Measurements from ENCODE around the gene PDZD2.
"Not testable (repeated sequence)": the region's sequence is repeated elsewhere in the genome, so short reads cannot be mapped to it uniquely, and the experiment has no call there.

The PDZD2 gene

GRCh38 chr5:31638748-31639418, at the start of gene PDZD2:
PDZD2 (plus strand) TSS chr5:31639131.
- DNase-seq (ENCODE audit: low spot score): peak; percentile 43

GRCh38 chr5:31593665-31594064, 45.3 kb upstream of the PDZD2 start:
- no peak for DNase-seq (ENCODE audit: low spot score)

- DNase-seq (ENCODE audit: low spot score): no peak
Measured at GRCh38 chr5:31596354-31596753, 42.6 kb upstream of the PDZD2 start.

GRCh38 chr5:31598640-31599611, 40.0 kb upstream of the PDZD2 start:
- no peak for DNase-seq (ENCODE audit: low spot score)

- DNase-seq (ENCODE audit: low spot score): not testable (repeated sequence)
Measured at GRCh38 chr5:31602305-31602704, 36.6 kb upstream of the PDZD2 start.

- DNase-seq (ENCODE audit: low spot score): no peak
Measured at GRCh38 chr5:31604240-31604639, 34.7 kb upstream of the PDZD2 start.

GRCh38 chr5:31604644-31605043, 34.3 kb upstream of the PDZD2 start:
- DNase-seq (ENCODE audit: low spot score): no peak

- no peak for DNase-seq (ENCODE audit: low spot score)
Measured at GRCh38 chr5:31605920-31606319, 33.0 kb upstream of the PDZD2 start.

- DNase-seq (ENCODE audit: low spot score): no peak
Measured at GRCh38 chr5:31607546-31607945, 31.4 kb upstream of the PDZD2 start.

GRCh38 chr5:31611002-31611401, 27.9 kb upstream of the PDZD2 start:
- DNase-seq (ENCODE audit: low spot score): no peak

GRCh38 chr5:31613651-31614050, 25.3 kb upstream of the PDZD2 start:
- DNase-seq (ENCODE audit: low spot score): no peak

GRCh38 chr5:31614151-31615020, 24.5 kb upstream of the PDZD2 start:
- DNase-seq (ENCODE audit: low spot score): no peak

GRCh38 chr5:31617867-31618266, 21.1 kb upstream of the PDZD2 start:
- no peak for DNase-seq (ENCODE audit: low spot score)

- DNase-seq (ENCODE audit: low spot score): no peak
Measured at GRCh38 chr5:31620026-31620425, 18.9 kb upstream of the PDZD2 start.

GRCh38 chr5:31623249-31623648, 15.7 kb upstream of the PDZD2 start:
- no peak for DNase-seq (ENCODE audit: low spot score)

- no peak for DNase-seq (ENCODE audit: low spot score)
Measured at GRCh38 chr5:31625394-31625793, 13.5 kb upstream of the PDZD2 start.

GRCh38 chr5:31626156-31626555, 12.8 kb upstream of the PDZD2 start:
- DNase-seq (ENCODE audit: low spot score): no peak

GRCh38 chr5:31626604-31627234, 12.2 kb upstream of the PDZD2 start:
- DNase-seq (ENCODE audit: low spot score): no peak

- no peak for DNase-seq (ENCODE audit: low spot score)
Measured at GRCh38 chr5:31630931-31631330, 8.0 kb upstream of the PDZD2 start.

- no peak for DNase-seq (ENCODE audit: low spot score)
Measured at GRCh38 chr5:31632460-31632859, 6.5 kb upstream of the PDZD2 start.

- DNase-seq (ENCODE audit: low spot score): no peak
Measured at GRCh38 chr5:31635446-31635845, 3.5 kb upstream of the PDZD2 start.

- no peak for DNase-seq (ENCODE audit: low spot score)
Measured at GRCh38 chr5:31637851-31638250, 1.1 kb upstream of the PDZD2 start.

Measured in hematopoietic multipotent progenitor cell treated with erythropoietin and hydrocortisone succinate and interleukin-3 and kit ligand, for 15 days (in vitro differentiated cells).